ENCODE results near the gene GRID2.
"Not testable (repeated sequence)": the region's sequence is repeated elsewhere in the genome, so short reads cannot be mapped to it uniquely, and the experiment has no call there.

Gene GRID2

GRCh38 chr4:92305878-92306520 is 2.2 kb downstream of the GRID2 start:
- no peak for DNase-seq

GRCh38 chr4:92307181-92307580 is 3.4 kb downstream of the GRID2 start:
- DNase-seq: no peak

GRCh38 chr4:92307866-92308265 is 4.1 kb downstream of the GRID2 start:
- no peak for DNase-seq

GRCh38 chr4:92317047-92317446 is 13.3 kb downstream of the GRID2 start:
- no peak for DNase-seq

- DNase-seq: no peak
These were observed 24.3 kb downstream of the GRID2 start for GRCh38 chr4:92328095-92328494.

- no peak for DNase-seq
These were observed 29.2 kb downstream of the GRID2 start for GRCh38 chr4:92333016-92333415.

GRCh38 chr4:92334716-92335350 is 31.1 kb downstream of the GRID2 start:
- no peak for DNase-seq

- DNase-seq: no peak
These were observed 35.9 kb downstream of the GRID2 start for GRCh38 chr4:92339676-92340075.

GRCh38 chr4:92344216-92344615 is 40.5 kb downstream of the GRID2 start:
- no peak for DNase-seq

GRCh38 chr4:92346289-92346688 is 42.5 kb downstream of the GRID2 start:
- DNase-seq: no peak

GRCh38 chr4:92357966-92358365 is 54.2 kb downstream of the GRID2 start:
- DNase-seq: no peak

GRCh38 chr4:92359491-92359890 is 55.7 kb downstream of the GRID2 start:
- no peak for DNase-seq

- no peak for DNase-seq
These were observed 58.3 kb downstream of the GRID2 start for GRCh38 chr4:92362028-92362427.

GRCh38 chr4:92368653-92369052 is 64.9 kb downstream of the GRID2 start:
- DNase-seq: no peak

- no peak for DNase-seq
These were observed 77.8 kb downstream of the GRID2 start for GRCh38 chr4:92381616-92382015.

GRCh38 chr4:92382128-92382527 is 78.4 kb downstream of the GRID2 start:
- DNase-seq: no peak

GRCh38 chr4:92387459-92388069 is 83.8 kb downstream of the GRID2 start:
- DNase-seq: no peak

GRCh38 chr4:92399032-92399431 is 95.3 kb downstream of the GRID2 start:
- no peak for DNase-seq

- DNase-seq: not testable (repeated sequence)
These were observed 99.8 kb downstream of the GRID2 start for GRCh38 chr4:92403525-92403924.

- no peak for DNase-seq
These were observed 102.7 kb downstream of the GRID2 start for GRCh38 chr4:92406488-92406887.

- DNase-seq: no peak
These were observed 118.2 kb downstream of the GRID2 start for GRCh38 chr4:92421920-92422319.

- DNase-seq: no peak
These were observed 129.5 kb downstream of the GRID2 start for GRCh38 chr4:92433272-92433758.

GRCh38 chr4:92438722-92439121 is 135.0 kb downstream of the GRID2 start:
- DNase-seq: not testable (repeated sequence)

GRCh38 chr4:92442131-92442530 is 138.4 kb downstream of the GRID2 start:
- DNase-seq: not testable (repeated sequence)

Data from stimulated activated CD4-positive, alpha-beta T cell treated with anti-CD3 and anti-CD28 coated beads, Interleukin-15, amount 100 ng/mL, for 24 hours (primary cell).